Measurements from ENCODE around the gene PAXX.
A peak's percentile ranks its signal among the peaks of the same experiment; 100 is the strongest.

Gene PAXX

GRCh38 chr9:136968333-136969127 is 23.7 kb upstream of the PAXX start:
- DNase-seq, result no peak

GRCh38 chr9:136969150-136969549 is 23.1 kb upstream of the PAXX start:
- no peak for DNase-seq

GRCh38 chr9:136969774-136970173 is 22.4 kb upstream of the PAXX start:
- DNase-seq, result no peak

DNA sequence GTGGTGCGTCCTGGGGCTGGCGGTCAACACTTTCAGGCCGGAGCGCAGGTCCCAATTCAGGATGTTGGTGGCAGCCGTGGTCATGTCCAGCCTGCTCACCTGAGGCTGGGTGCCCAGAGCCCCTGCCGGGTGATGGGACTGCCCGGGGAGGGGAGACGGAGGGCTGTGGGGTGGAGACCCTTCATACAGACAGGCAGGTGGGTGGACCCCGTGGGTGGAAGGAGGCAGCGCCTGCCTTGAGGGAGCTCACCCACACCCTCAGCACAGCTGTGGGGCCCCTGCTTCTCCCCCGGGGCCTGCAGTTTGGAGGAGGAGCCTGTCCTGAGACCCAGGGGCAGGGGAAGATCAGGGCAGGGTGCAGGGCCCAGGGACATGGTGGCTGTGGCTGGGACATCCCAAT is 21.9 kb upstream of the PAXX start:
- DNase-seq, result no peak

DNA sequence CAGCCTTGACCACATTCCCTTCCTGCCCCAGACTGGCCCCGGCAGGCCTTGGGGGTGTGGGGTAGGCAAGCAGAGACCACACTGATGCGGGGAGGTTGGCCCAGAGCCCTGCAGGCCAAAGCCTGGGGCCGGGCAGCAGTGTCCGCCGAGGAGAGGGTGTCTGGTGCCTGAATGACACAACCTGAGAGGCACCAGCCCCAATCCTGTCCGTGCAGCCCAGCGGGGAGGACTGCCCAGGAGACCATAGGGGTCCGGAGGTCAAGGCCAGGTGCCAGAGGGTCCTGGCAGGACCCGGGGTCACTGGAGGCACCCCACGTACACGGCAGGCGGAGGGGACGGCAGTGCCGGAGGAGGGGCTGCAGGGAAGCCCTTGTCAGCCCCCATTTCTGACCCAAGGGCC is 20.5 kb upstream of the PAXX start:
- no peak for DNase-seq

GRCh38 chr9:136972335-136972734 is 19.9 kb upstream of the PAXX start:
- no peak for DNase-seq

DNA sequence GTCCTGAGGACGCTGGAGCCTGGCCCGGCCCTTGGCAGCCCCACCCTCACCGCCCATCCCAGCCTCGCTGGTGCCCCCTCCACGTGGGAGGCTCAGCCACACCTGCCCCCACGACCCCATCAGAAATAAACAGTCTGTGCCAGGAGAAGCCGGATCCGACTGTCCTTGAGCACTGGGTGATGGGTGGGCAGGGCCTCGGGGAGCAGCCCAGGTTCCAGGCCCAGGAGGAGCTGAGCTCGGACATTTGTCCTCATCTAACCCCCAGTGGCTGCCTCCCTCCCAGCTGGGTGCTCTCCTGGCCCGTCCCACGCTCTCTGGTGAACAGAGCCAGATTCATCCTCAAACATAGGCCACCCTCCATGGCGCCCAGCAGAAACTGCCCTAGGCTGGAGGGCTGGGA is 19.5 kb upstream of the PAXX start:
- DNase-seq, result no peak

DNA sequence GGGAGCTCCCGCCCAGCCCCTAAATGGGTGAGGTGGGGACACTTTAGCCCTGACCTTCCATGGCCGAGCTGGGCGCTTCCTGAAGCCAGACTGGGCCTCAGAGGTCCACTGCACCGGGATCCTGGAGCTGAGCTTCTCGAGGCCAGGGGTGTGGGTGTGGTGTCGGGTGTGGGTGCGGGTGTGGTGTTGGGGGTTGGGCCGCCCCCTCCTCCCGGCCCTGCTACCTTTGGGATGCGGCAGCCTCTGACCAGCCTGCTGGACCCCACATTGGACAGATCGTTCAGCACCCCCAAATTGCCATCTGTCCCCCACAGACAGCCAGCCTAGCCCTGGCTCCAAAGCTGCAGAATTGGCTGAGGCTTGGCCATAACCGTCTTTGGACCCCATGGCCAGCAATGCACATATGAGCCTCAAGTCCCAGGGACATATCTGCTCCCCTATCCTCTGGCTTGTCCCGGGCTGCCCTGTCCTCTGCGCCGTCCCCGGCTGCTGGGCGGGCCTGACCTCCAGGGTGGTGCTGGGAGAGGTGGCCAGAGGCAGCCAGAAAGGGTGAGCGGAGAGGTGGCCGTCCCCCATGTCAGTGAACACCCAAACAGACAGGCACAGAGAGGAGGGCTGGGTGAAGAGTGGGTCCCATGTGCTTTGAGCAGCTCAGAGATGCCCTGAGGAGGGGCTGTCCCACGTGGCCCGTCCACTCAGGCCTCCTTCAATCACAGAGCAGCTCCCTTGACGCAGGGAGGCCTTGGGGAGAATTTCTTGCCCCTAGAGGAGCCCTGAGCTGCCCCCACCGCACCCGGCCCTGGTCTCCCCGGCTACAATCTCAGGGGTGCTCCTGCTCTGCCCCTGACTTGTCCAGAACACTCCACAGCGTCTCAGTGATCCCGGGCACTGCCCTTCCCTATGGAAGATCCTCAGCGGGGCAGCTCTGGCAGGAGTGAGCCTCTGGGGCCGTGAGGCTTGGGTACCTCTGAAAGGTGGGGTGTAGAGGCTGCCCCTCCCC is 18.3 kb upstream of the PAXX start:
- no peak for DNase-seq

- no peak for DNase-seq
Measured at GRCh38 chr9:136974817-136975535, 17.2 kb upstream of the PAXX start.

GRCh38 chr9:136975644-136976043 is 16.6 kb upstream of the PAXX start:
- DNase-seq, result no peak

DNA sequence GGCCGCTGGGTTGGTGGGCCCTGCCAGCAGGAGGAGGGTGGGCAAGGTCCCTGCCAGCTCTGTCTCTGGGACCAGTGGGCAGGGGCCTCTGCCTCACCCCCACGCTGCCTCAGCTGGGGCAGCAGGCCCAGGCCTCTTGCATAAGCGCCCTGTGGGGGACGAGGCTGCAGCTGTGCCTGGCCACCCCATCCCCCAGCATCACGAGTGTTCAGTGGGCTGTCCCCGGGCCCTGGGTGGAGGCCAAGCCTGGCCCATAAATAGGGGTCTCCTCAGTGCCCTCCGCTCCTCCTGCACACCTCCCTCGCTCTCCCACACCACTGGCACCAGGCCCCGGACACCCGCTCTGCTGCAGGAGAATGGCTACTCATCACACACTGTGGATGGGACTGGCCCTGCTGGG is 15.0 kb upstream of the PAXX start, which contains the start of gene PTGDS:
TSS of gene PTGDS (plus strand) at position 282 of the 400 bp plus-strand sequence. CDS start at position 357, 75 bp downstream.
- no peak for DNase-seq

DNA sequence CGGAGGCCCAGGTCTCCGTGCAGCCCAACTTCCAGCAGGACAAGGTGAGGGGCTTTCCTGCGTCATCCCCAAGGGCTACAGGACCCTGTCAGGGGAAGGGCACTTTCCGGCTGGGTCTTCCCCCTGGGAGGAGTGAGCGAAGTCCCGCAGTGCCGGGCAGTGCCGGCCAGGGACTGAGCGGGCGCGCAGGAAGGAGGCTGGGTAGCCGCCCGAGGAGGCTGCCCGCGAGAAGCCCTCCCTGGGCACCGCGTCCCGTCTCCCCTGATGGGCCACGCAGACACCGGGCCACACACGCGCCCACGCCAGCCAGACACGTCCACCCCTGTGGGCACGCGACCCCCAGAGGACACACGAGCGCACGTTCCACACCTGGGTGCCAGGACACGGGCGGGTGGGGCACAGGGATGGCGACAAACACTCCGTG is 14.6 kb upstream of the PAXX start:
- no peak for DNase-seq

- DNase-seq, result peak; percentile 52
Measured at GRCh38 chr9:136978073-136978864, 14.0 kb upstream of the PAXX start.

- no peak for DNase-seq
Measured at GRCh38 chr9:136978865-136979544, 13.2 kb upstream of the PAXX start.

DNA sequence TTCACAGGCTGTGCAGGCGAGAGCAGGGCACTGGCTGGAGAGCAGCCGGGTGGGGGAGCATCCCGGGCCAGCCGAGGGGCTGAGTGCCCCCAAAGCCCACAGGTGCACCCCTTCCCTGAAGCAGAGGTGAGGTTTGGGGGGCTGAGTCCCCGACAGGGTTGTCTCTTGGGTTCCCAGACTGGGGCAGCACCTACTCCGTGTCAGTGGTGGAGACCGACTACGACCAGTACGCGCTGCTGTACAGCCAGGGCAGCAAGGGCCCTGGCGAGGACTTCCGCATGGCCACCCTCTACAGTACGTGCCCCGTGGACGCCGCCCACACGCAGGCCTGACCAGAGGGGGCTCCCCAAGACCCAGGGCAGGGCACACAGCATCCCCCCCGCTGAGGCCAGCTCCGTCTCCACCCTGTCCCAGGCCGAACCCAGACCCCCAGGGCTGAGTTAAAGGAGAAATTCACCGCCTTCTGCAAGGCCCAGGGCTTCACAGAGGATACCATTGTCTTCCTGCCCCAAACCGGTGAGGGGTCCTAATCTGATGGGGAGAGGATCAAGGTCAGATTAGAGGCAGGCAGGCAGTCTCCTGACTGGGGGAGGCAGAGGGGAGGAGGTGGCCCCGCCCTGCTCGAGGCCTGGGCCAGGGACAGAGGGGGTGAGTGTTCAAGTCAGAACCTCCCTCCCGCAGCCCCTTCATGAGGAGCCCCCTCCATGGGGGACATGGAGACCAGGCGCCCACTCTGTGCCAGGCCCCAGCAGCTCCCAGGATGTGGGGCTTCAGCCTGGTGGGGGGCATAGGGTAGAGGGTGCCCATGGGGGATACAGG is 12.2 kb upstream of the PAXX start:
- DNase-seq, result no peak

DNA sequence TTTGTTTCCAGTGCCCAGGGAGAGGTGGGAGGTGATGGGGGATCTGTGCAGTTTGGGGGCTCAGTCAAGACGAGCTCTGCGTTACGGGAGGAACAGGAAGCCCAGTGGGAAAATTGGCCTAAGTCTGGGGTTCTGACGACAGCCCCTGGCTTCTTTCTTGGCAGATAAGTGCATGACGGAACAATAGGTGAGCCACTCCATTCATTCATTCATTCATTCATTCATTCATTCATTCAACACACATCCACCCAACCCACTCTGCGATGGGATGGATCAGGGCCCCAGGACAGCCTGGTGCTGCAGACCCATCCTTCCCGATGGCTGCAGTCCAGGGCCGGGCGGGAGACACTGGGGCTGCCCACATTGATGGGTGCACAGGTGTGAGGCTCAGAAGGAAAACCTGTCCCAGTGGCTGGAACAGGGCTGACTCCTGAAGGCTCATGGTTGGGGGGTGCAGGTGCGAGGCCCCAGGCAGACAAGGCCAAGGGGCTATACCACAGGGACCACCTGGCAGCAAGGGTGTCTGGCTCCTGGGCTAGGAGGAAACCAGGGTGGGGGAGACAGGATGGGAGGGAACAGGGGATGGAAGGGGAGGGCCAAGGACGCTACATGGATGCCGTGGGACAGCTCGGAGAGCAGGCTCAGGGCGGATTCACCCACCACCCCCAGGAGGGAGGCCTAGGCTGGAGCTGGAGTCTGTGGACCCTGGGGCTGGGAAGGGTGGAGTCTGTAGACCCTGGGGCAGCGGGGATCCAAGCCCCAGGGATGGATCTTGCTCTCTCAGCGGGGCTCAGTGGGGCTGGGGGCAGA is 11.3 kb upstream of the PAXX start:
- no peak for DNase-seq

- DNase-seq, result no peak
Measured at GRCh38 chr9:136981588-136982231, 10.5 kb upstream of the PAXX start.

DNA sequence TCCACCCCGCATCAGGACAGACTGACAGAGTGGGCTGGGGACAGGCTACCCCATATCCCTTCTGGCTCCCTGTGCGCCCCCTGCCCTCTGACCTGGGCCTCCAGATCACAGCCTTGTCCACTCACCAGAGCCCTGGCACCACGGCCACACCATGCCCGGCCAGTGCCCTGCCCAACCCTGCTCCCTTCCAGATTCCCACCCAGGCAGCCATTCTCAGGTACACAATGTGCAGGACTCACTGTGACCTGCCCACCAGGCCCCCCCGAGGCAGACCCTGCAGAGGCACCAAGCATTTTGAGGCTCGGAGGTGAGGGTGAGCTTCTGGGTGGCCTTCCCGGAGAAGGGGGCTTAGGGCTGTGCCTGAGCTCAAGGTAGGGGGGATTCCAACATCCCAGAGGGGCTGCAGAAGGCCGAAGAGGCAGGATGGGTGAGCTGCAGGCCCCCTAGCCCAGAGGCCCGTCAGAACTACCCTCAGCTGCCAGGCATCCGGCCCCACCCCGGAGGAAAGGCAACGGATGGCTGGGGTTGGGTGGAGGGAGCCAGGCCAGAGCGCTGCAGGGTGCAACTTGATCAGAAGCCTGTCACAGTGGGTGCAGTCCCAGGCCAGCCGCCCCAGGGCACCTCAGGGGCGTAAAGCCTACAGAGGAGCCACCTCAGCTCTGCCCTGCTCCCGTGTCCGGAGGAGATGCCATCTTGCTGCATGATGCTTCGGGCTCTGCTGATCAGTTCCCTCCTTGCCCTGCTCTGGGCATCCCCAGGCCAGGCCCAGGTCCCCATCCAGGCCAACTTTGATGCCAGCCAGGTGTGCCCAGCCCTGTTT is 9.8 kb upstream of the PAXX start, which contains the start of gene LCNL1:
TSS of gene LCNL1 (plus strand) at position 762 of the 820 bp plus-strand sequence. CDS start 594 bp downstream, outside the sequence.
- DNase-seq, result no peak

Measured in activated T-cell treated with anti-CD3 and anti-CD28 coated beads for 4 hours (primary cell).